Transverse colon (tissue), 4 donors: ENCODE data around the gene ENG. TPM values are rescaled to one million over a fixed set of nuclear protein-coding genes. Genes with fewer than 3 reads are reported as not detected.
"Not testable (repeated sequence)": the region's sequence is repeated elsewhere in the genome, so short reads cannot be mapped to it uniquely, and the experiment has no call there.

ENCODE experiments used
- DNase-seq: peaks from one replicate; pipeline ENCODE4 v3.0.0-alpha.2; 2019
- H3K27ac ChIP-seq, 4 donors: fragments of 200-600 bp; sonication (generic); 2 replicates each; pipeline ENCODE4 v1.5.1; 2016 to 2018; ENCODE audit warnings: inconsistent platforms in 4 of 4
- H3K27me3 ChIP-seq: fragments of 200-600 bp; sonication (generic); 2 replicates; pipeline ENCODE4 v1.5.1; 2017; ENCODE audit warnings: inconsistent platforms
- H3K36me3 ChIP-seq, 4 donors: fragments of 200-600 bp; sonication (generic); 2 replicates each; pipeline ENCODE4 v1.5.1; 2017 to 2019; ENCODE audit warnings: inconsistent platforms in 4 of 4
- H3K4me1 ChIP-seq, 4 donors: fragments of 200-600 bp; sonication (generic); 2 replicates each; pipeline ENCODE4 v1.5.1; 2017 to 2020; ENCODE audit warnings: inconsistent platforms in 4 of 4
- H3K4me3 ChIP-seq, 4 donors: fragments of 200-600 bp; sonication (generic); 1 replicate in 1 of 4; 2 replicates in 3 of 4; pipeline versions ENCODE4 v1.5.1 to v1.6.1; 2017 to 2019; ENCODE audit warnings: inconsistent platforms in 4 of 4
- H3K9me3 ChIP-seq, 2 donors: fragments of 200-600 bp; sonication (generic); 2 replicates each; pipeline ENCODE4 v1.5.1; 2017 to 2019; ENCODE audit warnings: inconsistent platforms in 2 of 2
- EP300 ChIP-seq: sonication (generic); formaldehyde crosslinking; IDR thresholded peaks from one replicate; pipeline ENCODE4 v1.6.1; 2017; ENCODE audit warnings: antibody characterized with exemption, low read depth
- POLR2A ChIP-seq: fragments of 450-650 bp; IDR thresholded peaks from one replicate; pipeline ENCODE4 v1.6.1; 2016; ENCODE audit warnings: antibody characterized with exemption, mild to moderate bottlenecking, moderate library complexity
- POLR2AphosphoS5 ChIP-seq, 3 donors: sonication (generic); formaldehyde crosslinking; IDR thresholded peaks; one replicate each; pipeline ENCODE4 v1.6.1; 2016; ENCODE audit warnings: antibody characterized with exemption in 3 of 3
- WGBS, 2 donors: methylation state at CpG; one replicate each; pipeline ENCODE4 v1.1.5; 2018; ENCODE audit warnings: low coverage in 1 of 2; 5-methylcytosine and 5-hydroxymethylcytosine counted together
- in situ Hi-C, 4 donors: fragments of 200-750 bp; cut with MboI; loops; one replicate each; pipeline versions ENCODE4 v1.15.0 to v1.15.1; 2017; ENCODE audit warnings: low sequenced_read_pairs in 3 of 4, low pct_ligation_motif_present in 1 of 4, low pct_unique_long_range_greater_than_20kb in 1 of 4
- intact Hi-C: fragments of 100-400 bp; cut with DNase I; formaldehyde crosslinking; loops from one replicate; pipeline ENCODE4 v1.15.1; 2023; ENCODE audit warnings: low total_unique reads
- total RNA-seq, 4 donors: library from RNA; depleted of rRNA; stranded (reverse); fragments of >200 nt; gene quantifications; one replicate each; pipeline ENCODE4 v1.1.0, GENCODE V29; 2016
- TF ChIP-seq, protein P1 (sequence below), 5 experiments: fragments of 200-600 bp in 3 of 5; fragments of 450-650 bp in 2 of 5; sonication (generic) in 3 of 5; IDR thresholded peaks; 1 replicate in 2 of 5; 2 replicates in 3 of 5; pipeline ENCODE4 v1.5.1; 2016 to 2017; ENCODE audit warnings: antibody characterized with exemption in 5 of 5, inconsistent platforms in 3 of 5, mild to moderate bottlenecking in 2 of 5, moderate library complexity in 1 of 5

ENG gene
- total RNA-seq, 4 donors from 2014 or later: 10.6 to 23.9 (median 17.0) TPM

DNA sequence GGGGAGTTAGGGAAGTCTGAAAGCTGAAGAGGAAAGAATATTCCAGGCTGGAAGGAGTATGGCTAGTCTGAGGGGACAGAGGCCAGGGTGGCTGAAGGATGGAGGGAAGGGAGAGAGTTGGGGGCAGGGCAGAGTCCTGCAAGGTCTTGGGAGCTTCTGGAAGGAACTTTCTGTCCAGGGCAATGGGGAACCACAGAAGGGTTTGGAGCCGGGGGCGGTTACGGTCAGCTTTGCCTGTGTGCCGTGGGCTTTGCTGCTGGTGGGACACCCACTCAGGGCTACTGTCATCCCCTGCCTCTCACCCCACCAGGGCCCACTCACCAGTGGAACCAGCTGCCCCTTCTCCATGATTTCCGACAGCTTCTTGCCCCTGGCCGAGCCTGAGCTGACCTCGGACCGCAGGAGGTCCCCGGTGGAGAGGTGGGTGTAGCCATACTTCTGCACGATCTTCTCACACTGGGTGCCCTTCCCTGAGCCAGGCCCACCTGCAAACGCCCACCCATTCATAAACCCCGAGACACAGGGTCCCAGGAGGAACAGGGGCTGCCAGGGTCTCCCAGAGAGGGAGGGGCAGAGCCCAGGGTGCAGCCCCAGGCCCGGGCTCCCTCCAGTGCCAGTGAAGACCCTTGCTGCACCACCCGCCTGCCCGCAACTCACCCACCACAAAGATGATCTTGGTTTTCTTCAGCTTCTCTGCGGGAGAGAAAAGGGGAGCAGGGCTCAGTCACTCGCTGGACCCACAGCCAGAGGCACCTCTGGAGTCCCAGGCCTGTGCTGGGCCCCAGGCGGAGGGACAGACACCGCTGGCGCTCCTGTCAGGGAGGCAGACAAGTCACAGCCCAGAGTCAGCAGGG is 18.1 kb upstream of the ENG start:
- Histone ChIP-seq H3K9me3 (no peaks in the 10 kb centered on the region), H3K27ac (no peak overlapping the region), H3K27me3 (no peaks in the 10 kb centered on the region), H3K4me1 (peaks cover 29 to 39% (median 35%) of the 10 kb centered on the region in 4 donors), H3K36me3 (no peaks in the 10 kb centered on the region), H3K4me3 (no peak overlapping the region)
- intact Hi-C loops: loop anchor here (5.0 kb wide), 1 partner anchor 280 kb away; no protein-coding TSS in a partner anchor
- DNase-seq: no peak
- 93% methylated on average over 19 of the region's 20 CpGs; no CpG with 5 or more reads in 1 of the 2 donors for WGBS, 2 donors
- TF ChIP-seq EP300 (no peak), POLR2A (no peak), POLR2AphosphoS5 (IDR thresholded peaks at IDR 0.05) (no peak)
- TF ChIP-seq, protein P1, sequence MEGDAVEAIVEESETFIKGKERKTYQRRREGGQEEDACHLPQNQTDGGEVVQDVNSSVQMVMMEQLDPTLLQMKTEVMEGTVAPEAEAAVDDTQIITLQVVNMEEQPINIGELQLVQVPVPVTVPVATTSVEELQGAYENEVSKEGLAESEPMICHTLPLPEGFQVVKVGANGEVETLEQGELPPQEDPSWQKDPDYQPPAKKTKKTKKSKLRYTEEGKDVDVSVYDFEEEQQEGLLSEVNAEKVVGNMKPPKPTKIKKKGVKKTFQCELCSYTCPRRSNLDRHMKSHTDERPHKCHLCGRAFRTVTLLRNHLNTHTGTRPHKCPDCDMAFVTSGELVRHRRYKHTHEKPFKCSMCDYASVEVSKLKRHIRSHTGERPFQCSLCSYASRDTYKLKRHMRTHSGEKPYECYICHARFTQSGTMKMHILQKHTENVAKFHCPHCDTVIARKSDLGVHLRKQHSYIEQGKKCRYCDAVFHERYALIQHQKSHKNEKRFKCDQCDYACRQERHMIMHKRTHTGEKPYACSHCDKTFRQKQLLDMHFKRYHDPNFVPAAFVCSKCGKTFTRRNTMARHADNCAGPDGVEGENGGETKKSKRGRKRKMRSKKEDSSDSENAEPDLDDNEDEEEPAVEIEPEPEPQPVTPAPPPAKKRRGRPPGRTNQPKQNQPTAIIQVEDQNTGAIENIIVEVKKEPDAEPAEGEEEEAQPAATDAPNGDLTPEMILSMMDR (IDR thresholded peaks at IDR 0.05): no peak
- in situ Hi-C loops: no loop called here

DNA sequence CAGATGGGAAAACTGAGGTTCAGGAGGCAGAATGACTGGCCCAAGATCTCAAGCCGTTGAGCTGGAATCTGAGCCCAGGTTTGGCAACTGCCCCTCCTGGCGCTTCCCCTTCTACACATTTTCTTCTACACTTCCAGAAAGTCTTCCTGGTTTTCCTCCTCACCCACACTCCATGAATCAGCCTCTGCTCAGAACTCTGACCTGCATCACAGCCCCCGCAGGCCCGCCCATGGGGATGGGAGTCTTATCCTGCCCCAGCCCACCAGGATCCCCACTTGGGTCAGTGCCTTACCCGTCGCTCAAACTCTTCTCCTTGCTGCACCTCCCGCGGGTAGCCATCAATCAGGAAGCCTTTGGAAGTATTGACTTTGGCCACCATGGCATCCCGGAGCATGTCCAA is 17.1 kb upstream of the ENG start:
- Histone ChIP-seq H3K4me1 (peaks cover 25 to 30% (median 27%) of the 10 kb centered on the region in 4 donors), H3K36me3 (no peaks in the 10 kb centered on the region), H3K9me3 (no peaks in the 10 kb centered on the region), H3K27ac (no peak overlapping the region), H3K27me3 (no peaks in the 10 kb centered on the region), H3K4me3 (no peak overlapping the region)
- WGBS, 2 donors: 88 to 100% methylated on average over 3 to 9 of the region's 9 CpGs
- intact Hi-C loops (loop anchor here (5.0 kb wide), 1 partner anchor 279 kb away; no protein-coding TSS in a partner anchor), in situ Hi-C loops (no loop called here)
- no peak for TF ChIP-seq EP300
- TF ChIP-seq POLR2A: no peak
- TF ChIP-seq, protein P1 (IDR thresholded peaks at IDR 0.05): no peak
- DNase-seq: no peak

DNA sequence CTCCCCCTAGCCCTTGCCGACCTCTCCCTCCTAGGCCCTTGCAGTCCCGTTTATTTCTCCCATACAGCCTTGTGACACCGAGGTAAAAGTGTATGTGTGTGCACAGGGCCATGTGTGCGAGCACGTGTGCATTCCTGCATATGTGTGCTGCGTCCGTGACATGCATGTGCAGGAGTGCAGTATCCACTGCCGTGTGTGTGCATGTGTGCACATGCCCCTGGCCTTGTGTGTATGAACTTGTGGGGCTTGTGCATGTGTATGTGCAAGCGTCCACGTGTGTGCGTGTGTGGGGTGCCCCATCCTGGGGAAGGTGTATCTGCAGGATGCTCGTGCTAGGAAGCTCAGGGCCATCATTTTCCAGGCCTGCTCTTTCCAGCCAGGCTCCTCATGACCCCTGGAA is 16.4 kb upstream of the ENG start:
- Histone ChIP-seq H3K27ac (no peak overlapping the region), H3K27me3 (no peaks in the 10 kb centered on the region), H3K9me3 (no peaks in the 10 kb centered on the region), H3K4me1 (peaks cover 19 to 23% (median 20%) of the 10 kb centered on the region in 4 donors), H3K36me3 (no peaks in the 10 kb centered on the region), H3K4me3 (no peak overlapping the region)
- WGBS, 2 donors: 89% methylated on average over 12 of the region's 12 CpGs; no CpG with 5 or more reads in 1 of the 2 donors
- intact Hi-C loops (loop anchor here (5.0 kb wide), 1 partner anchor 279 kb away; no protein-coding TSS in a partner anchor), in situ Hi-C loops (no loop called here)
- TF ChIP-seq POLR2A: no peak
- no peak for TF ChIP-seq POLR2AphosphoS5 (IDR thresholded peaks at IDR 0.05)
- TF ChIP-seq, protein P1 (IDR thresholded peaks at IDR 0.05): no peak
- TF ChIP-seq EP300: no peak
- no peak for DNase-seq

DNA sequence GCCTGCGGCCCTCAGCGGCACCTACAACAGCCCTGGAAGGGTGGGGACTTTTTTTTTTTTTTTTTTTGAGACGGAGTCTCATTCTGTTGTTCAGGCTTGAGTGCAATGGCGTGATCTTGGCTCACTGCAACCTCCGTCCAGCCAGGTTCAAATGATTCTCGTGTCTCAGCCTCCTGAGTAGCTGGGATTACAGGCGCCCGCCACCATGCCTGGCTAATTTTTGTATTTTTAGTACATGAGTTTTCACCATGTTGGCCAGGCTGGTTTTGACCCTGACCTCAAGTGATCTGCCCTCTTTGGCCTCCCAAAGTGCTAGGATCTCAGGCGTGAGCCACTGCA is 15.7 kb upstream of the ENG start:
- H3K9me3 ChIP-seq, H3K27ac ChIP-seq, DNase-seq, H3K4me3 ChIP-seq, in situ Hi-C loops, H3K36me3 ChIP-seq, H3K27me3 ChIP-seq: not testable (repeated sequence)
- TF ChIP-seq, protein P1 (IDR thresholded peaks at IDR 0.05): peak in 3 of 5 experiments; percentile 9 to 26 (median 16)
- peaks cover 11 to 16% (median 14%) of the 10 kb centered on the region in 4 donors for H3K4me1 ChIP-seq
- WGBS, 2 donors: 60% methylated on average over 9 of the region's 9 CpGs; no CpG with 5 or more reads in 1 of the 2 donors
- intact Hi-C loops: loop anchor here (5.0 kb wide), 1 partner anchor 278 kb away; no protein-coding TSS in a partner anchor
